Stomach (tissue), 9 donors: ENCODE results near the gene DYNC1I1. TPM values are rescaled to one million over a fixed set of nuclear protein-coding genes. Genes with fewer than 3 reads are reported as not detected.

Experiments used
- DNase-seq, 2 donors: peaks; one replicate each; pipeline versions ENCODE4 v3.0.0 to v3.0.0-alpha.2; 2013 to 2019
- H3K27ac ChIP-seq, 5 donors: fragments of 200-600 bp in 4 of 5; sonication (generic) in 4 of 5; one replicate each; pipeline ENCODE4 v1.5.1; 2013 to 2019; ENCODE audit warnings: mild to moderate bottlenecking in 1 of 5, moderate library complexity in 1 of 5
- H3K27me3 ChIP-seq, 3 donors: fragments of 200-600 bp; sonication (generic); one replicate each; pipeline ENCODE4 v1.5.1; 2017 to 2019; ENCODE audit warnings: mixed run types in 1 of 3
- H3K36me3 ChIP-seq, 4 donors: fragments of 200-600 bp; sonication (generic); 1 replicate in 3 of 4; 2 replicates in 1 of 4; pipeline ENCODE4 v1.5.1; 2016 to 2019
- H3K4me1 ChIP-seq, 4 donors: fragments of 200-600 bp; sonication (generic); one replicate each; pipeline ENCODE4 v1.5.1; 2016 to 2019
- H3K4me3 ChIP-seq, 4 donors: fragments of 200-600 bp; sonication (generic) in 3 of 4; one replicate each; pipeline ENCODE4 v1.5.1; 2016 to 2019; ENCODE audit warnings: mild to moderate bottlenecking in 1 of 4
- H3K9me3 ChIP-seq, 4 donors: fragments of 200-600 bp; sonication (generic); one replicate each; pipeline ENCODE4 v1.5.1; 2016 to 2019
- EP300 ChIP-seq: sonication (generic); formaldehyde crosslinking; IDR thresholded peaks from one replicate; pipeline ENCODE4 v1.6.1; 2017; ENCODE audit warnings: antibody characterized with exemption
- POLR2A ChIP-seq, 4 donors: fragments of 450-650 bp; IDR thresholded peaks; one replicate each; pipeline ENCODE4 v1.6.1; 2016; ENCODE audit warnings: antibody characterized with exemption in 4 of 4, control low read depth in 2 of 4, mild to moderate bottlenecking in 1 of 4, moderate library complexity in 1 of 4
- POLR2AphosphoS5 ChIP-seq, 3 donors: sonication (generic); formaldehyde crosslinking; IDR thresholded peaks; one replicate each; pipeline ENCODE4 v1.6.1; 2016; ENCODE audit warnings: antibody characterized with exemption in 3 of 3
- WGBS, 5 donors: extraction: QIAGEN DNeasy Blood & Tissue Kit in 3 of 5; methylation state at CpG; one replicate each; pipeline versions ENCODE4 v1.1.5 to v1.1.7; 2013 to 2018; 5-methylcytosine and 5-hydroxymethylcytosine counted together
- intact Hi-C: fragments of 100-400 bp; cut with DNase I; formaldehyde crosslinking; loops from one replicate; pipeline ENCODE4 v1.15.1; 2023; ENCODE audit warnings: low total_unique reads
- polyA plus RNA-seq, 3 donors: library from polyadenylated mRNA; stranded (reverse); fragments of 200-250 nt; gene quantifications; one replicate each; pipeline ENCODE4 v1.2.3, GENCODE V29; 2013
- total RNA-seq, 5 donors: library from RNA; depleted of rRNA; stranded (reverse); fragments of >200 nt; gene quantifications; one replicate each; pipeline versions ENCODE4 v1.1.0 to v1.2.3, GENCODE V29; 2014 to 2016
- TF ChIP-seq, protein P1 (sequence below), 7 experiments: fragments of 450-650 bp in 4 of 7; fragments of 200-600 bp in 3 of 7; sonication (generic) in 3 of 7; IDR thresholded peaks; one replicate each; pipeline ENCODE4 v1.5.1; 2016 to 2019; ENCODE audit warnings: antibody characterized with exemption in 7 of 7, control low read depth in 2 of 7, mild to moderate bottlenecking in 1 of 7
- donor health status: healthy with polysubstance abuse.
- donor health status: Bipolar disorder and iron deficiency.
- donor health status: healthy.

Gene DYNC1I1
- total and polyA plus RNA-seq, 8 donors = 0.93 to 69.4 (median 5.3) TPM

DNA sequence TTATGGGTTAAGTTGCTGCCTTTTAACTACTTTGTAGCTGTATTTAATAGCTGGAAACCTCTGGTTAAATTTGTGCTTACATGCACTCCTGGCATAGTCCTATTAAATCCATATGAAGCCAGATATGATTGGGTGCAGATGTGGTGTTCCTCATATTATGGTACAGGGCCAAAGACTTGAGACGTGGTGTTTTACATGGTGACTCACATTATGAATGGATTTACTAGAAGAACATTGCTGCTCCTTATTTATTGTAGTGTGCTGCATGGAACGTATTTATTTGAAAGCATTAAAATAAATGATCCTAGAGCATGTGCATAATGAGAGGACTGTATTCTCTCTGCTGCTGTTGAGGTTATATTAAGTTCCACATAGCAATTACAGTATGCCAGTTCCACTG, 325.5 kb downstream of the DYNC1I1 start:
- TF ChIP-seq EP300 = no peak
- TF ChIP-seq POLR2A (IDR thresholded peaks at IDR 0.05) = no peak
- TF ChIP-seq, protein P1, sequence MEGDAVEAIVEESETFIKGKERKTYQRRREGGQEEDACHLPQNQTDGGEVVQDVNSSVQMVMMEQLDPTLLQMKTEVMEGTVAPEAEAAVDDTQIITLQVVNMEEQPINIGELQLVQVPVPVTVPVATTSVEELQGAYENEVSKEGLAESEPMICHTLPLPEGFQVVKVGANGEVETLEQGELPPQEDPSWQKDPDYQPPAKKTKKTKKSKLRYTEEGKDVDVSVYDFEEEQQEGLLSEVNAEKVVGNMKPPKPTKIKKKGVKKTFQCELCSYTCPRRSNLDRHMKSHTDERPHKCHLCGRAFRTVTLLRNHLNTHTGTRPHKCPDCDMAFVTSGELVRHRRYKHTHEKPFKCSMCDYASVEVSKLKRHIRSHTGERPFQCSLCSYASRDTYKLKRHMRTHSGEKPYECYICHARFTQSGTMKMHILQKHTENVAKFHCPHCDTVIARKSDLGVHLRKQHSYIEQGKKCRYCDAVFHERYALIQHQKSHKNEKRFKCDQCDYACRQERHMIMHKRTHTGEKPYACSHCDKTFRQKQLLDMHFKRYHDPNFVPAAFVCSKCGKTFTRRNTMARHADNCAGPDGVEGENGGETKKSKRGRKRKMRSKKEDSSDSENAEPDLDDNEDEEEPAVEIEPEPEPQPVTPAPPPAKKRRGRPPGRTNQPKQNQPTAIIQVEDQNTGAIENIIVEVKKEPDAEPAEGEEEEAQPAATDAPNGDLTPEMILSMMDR (IDR thresholded peaks at IDR 0.05) = no peak
- no peak for TF ChIP-seq POLR2AphosphoS5 (IDR thresholded peaks at IDR 0.05)

DNA sequence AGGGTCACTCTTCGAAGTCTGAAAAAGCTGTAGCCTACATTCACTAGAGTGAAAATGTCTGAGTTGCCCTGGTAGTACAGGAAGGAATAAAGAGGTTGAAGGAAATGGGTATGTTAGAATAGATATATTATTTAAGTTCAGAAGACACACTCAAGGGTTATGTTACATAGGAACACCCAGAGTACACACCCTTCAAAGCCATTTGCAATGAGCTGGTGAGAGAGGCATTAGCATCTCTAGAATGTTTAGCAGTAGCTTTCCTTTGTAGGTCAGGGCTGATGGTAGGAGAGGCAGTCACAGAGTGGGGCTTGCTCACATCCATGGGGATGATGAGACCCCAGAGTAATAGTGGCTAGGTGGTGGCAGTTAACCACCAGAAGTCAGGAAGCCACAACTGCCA, 328.4 kb downstream of the DYNC1I1 start:
- Histone ChIP-seq H3K4me1 (no peaks in the 10 kb centered on the region), H3K27me3 (no peaks in the 10 kb centered on the region), H3K4me3 (no peak overlapping the region), H3K27ac (no peak overlapping the region), H3K36me3 (no peaks in the 10 kb centered on the region), H3K9me3 (peaks cover 0 to 7% (median 3%) of the 10 kb centered on the region in 4 donors)
- WGBS, 5 donors = 23 to 36% (median 28%) methylated on average over 1 of the region's 1 CpG
- no peak for DNase-seq
- intact Hi-C loops = no loop called here
- TF ChIP-seq POLR2AphosphoS5 (IDR thresholded peaks at IDR 0.05) = no peak
- TF ChIP-seq EP300 = no peak
- TF ChIP-seq POLR2A (IDR thresholded peaks at IDR 0.05) = no peak

More for the DNA sequence above, 325.5 kb downstream of the DYNC1I1 start:
- intact Hi-C loops = no loop called here
- no peak for DNase-seq
- Histone ChIP-seq H3K27ac (no peak overlapping the region), H3K4me3 (no peak overlapping the region), H3K4me1 (no peaks in the 10 kb centered on the region), H3K9me3 (peaks cover 0 to 7% (median 3%) of the 10 kb centered on the region in 4 donors), H3K27me3 (no peaks in the 10 kb centered on the region), H3K36me3 (no peaks in the 10 kb centered on the region)
- WGBS, 5 donors = 71 to 78% (median 76%) methylated on average over 2 of the region's 2 CpGs

DNA sequence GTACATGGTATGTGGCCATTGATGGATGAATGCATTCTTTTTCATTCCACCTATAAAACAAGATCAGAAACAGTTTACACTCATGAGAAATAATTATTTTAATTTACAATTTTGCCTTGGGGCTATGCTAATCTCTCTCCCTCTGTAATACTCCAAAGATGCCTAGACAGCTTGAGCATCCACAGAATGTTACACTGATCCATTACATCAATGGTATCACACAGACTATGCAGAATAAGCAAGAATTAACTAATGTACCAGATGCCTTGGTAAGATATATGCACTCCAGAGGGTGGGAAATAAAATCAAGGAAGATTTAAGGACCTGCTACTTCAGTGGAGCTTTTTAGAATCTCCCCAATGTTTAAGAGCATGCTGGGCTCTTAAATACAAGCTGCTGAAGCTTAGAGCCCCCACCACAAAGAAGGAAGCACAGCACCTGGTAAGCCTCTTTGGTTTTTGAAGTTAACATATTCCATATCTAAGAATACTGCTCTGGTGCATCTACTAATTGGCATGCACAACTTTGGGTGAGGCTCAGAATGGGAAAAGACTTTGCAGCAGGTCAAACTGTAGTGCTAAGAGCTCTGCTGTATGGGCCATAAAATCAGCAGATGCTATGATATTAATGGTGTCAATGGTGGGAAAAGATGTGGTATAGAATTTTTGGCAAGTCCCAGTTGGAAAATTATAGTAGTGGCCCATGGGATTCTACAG, 329.9 kb downstream of the DYNC1I1 start:
- intact Hi-C loops = no loop called here
- Histone ChIP-seq H3K36me3 (no peaks in the 10 kb centered on the region), H3K4me1 (no peaks in the 10 kb centered on the region), H3K9me3 (peaks cover 0 to 7% (median 3%) of the 10 kb centered on the region in 4 donors), H3K4me3 (no peak overlapping the region), H3K27ac (no peak overlapping the region), H3K27me3 (no peaks in the 10 kb centered on the region)
- no peak for DNase-seq
- TF ChIP-seq, protein P1 (IDR thresholded peaks at IDR 0.05) = no peak
- TF ChIP-seq POLR2AphosphoS5 (IDR thresholded peaks at IDR 0.05) = no peak
- no peak for TF ChIP-seq POLR2A (IDR thresholded peaks at IDR 0.05)

DNA sequence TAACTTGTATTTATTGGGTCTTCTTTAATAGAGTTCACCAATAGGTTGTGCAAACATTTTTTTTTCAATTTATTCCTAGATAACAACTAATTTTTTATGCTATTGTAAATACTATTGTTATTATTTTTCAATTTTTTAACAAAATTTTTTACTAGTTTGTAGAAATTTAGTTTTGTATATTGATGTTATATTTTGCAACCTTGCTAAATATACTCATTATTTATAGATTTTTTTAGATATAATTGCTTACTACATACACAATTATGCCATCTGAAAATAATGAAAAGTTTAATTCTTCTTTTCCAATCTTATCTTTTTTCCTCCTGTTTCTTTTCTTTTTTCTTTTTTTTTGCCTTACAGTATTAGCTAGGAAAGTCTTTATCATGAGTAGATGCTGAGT, 332.6 kb downstream of the DYNC1I1 start:
- H3K27ac ChIP-seq = no peak overlapping the region
- H3K9me3 ChIP-seq = peaks cover 0 to 2% (median 0%) of the 10 kb centered on the region in 4 donors
- DNase-seq = no peak
- H3K36me3 ChIP-seq = peaks cover 0 to 3% (median 0%) of the 10 kb centered on the region in 4 donors
- no peaks in the 10 kb centered on the region for H3K4me1 ChIP-seq
- no peak for TF ChIP-seq POLR2AphosphoS5 (IDR thresholded peaks at IDR 0.05)
- TF ChIP-seq EP300 = no peak
- TF ChIP-seq POLR2A (IDR thresholded peaks at IDR 0.05) = no peak
- TF ChIP-seq, protein P1 (IDR thresholded peaks at IDR 0.05) = no peak
- no peak overlapping the region for H3K4me3 ChIP-seq
- intact Hi-C loops = no loop called here
- no peaks in the 10 kb centered on the region for H3K27me3 ChIP-seq

DNA sequence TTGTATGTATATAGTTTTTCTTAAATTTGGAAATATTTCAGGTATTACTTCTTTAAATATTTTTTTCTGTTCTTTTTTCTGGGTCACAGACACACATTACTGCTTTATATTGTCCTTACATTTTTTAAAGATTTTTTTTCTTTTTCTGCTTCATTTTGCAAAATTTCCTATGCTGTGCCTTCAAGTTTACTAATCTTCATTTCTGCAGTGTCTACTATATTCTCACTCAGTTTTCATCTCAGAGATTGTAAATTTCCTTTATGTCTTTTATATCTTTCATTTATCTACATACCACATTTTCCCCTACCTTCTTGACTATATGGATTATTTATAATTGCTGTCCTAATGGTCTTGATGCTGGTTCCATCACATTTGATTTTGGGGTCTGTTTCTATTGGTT, 339.1 kb downstream of the DYNC1I1 start:
- Histone ChIP-seq H3K4me3 (no peak overlapping the region), H3K27ac (no peak overlapping the region), H3K9me3 (peaks cover 0 to 3% (median 1%) of the 10 kb centered on the region in 4 donors), H3K4me1 (no peaks in the 10 kb centered on the region), H3K36me3 (peaks cover 0 to 4% (median 0%) of the 10 kb centered on the region in 4 donors), H3K27me3 (no peaks in the 10 kb centered on the region)
- TF ChIP-seq POLR2AphosphoS5 (IDR thresholded peaks at IDR 0.05) (no peak), EP300 (no peak), POLR2A (IDR thresholded peaks at IDR 0.05) (no peak)
- TF ChIP-seq, protein P1 (IDR thresholded peaks at IDR 0.05) = no peak
- intact Hi-C loops = no loop called here
- DNase-seq = no peak
